ENCODE measurements around the gene SYTL5.
"Not testable (repeated sequence)": the region's sequence is repeated elsewhere in the genome, so short reads cannot be mapped to it uniquely, and the experiment has no call there.

The SYTL5 gene

GRCh38 chrX:37975421-37975820, 30.9 kb upstream of the SYTL5 start:
- H3K36me3 Mint-ChIP-seq (ENCODE audit: low read depth), result no peaks in the 10 kb centered on the region
- TF ChIP-seq CTCF (IDR thresholded peaks at IDR 0.05), result no peak
- no peak overlapping the region for H3K4me3 Mint-ChIP-seq
- peaks cover 19% of the 10 kb centered on the region for H3K4me1 Mint-ChIP-seq
- no peak for DNase-seq
- no peak overlapping the region for H3K27ac Mint-ChIP-seq
- H3K27me3 Mint-ChIP-seq (ENCODE audit: low read depth, poor library complexity), result no peaks in the 10 kb centered on the region
- H3K9me3 Mint-ChIP-seq, result peaks cover 31% of the 10 kb centered on the region

- H3K27me3 Mint-ChIP-seq (ENCODE audit: low read depth, poor library complexity), result no peaks in the 10 kb centered on the region
- TF ChIP-seq CTCF (IDR thresholded peaks at IDR 0.05), result no peak
- no peak overlapping the region for H3K4me3 Mint-ChIP-seq
- no peak for DNase-seq
- H3K4me1 Mint-ChIP-seq, result peaks cover 19% of the 10 kb centered on the region
- no peak overlapping the region for H3K27ac Mint-ChIP-seq
- H3K9me3 Mint-ChIP-seq, result peaks cover 35% of the 10 kb centered on the region
- H3K36me3 Mint-ChIP-seq (ENCODE audit: low read depth), result no peaks in the 10 kb centered on the region
These were observed 30.2 kb upstream of the SYTL5 start for GRCh38 chrX:37976153-37976552.

- H3K27me3 Mint-ChIP-seq (ENCODE audit: low read depth, poor library complexity), result no peaks in the 10 kb centered on the region
- DNase-seq, result no peak
- H3K36me3 Mint-ChIP-seq (ENCODE audit: low read depth), result peaks cover 19% of the 10 kb centered on the region
- no peak overlapping the region for H3K4me3 Mint-ChIP-seq
- H3K27ac Mint-ChIP-seq, result no peak overlapping the region
- TF ChIP-seq CTCF (IDR thresholded peaks at IDR 0.05), result no peak
- H3K4me1 Mint-ChIP-seq, result peaks cover 7% of the 10 kb centered on the region
- peaks cover 59% of the 10 kb centered on the region for H3K9me3 Mint-ChIP-seq
These were observed 21.5 kb upstream of the SYTL5 start for GRCh38 chrX:37984880-37985279.

- Mint-ChIP-seq H3K36me3 (ENCODE audit: low read depth) (peaks cover 18% of the 10 kb centered on the region), H3K27me3 (ENCODE audit: low read depth, poor library complexity) (peaks cover 4% of the 10 kb centered on the region), H3K4me3 (no peak overlapping the region), H3K27ac (no peak overlapping the region), H3K4me1 (peaks cover 12% of the 10 kb centered on the region), H3K9me3 (peaks cover 54% of the 10 kb centered on the region)
- no peak for TF ChIP-seq CTCF (IDR thresholded peaks at IDR 0.05)
- DNase-seq, result no peak
These were observed 19.5 kb upstream of the SYTL5 start for GRCh38 chrX:37986893-37987292.

GRCh38 chrX:37989304-37989703, 17.0 kb upstream of the SYTL5 start:
- Mint-ChIP-seq H3K9me3 (peaks cover 43% of the 10 kb centered on the region), H3K27ac (no peak overlapping the region), H3K4me3 (no peak overlapping the region), H3K27me3 (ENCODE audit: low read depth, poor library complexity) (peaks cover 4% of the 10 kb centered on the region), H3K36me3 (ENCODE audit: low read depth) (peaks cover 6% of the 10 kb centered on the region), H3K4me1 (peaks cover 25% of the 10 kb centered on the region)
- no peak for TF ChIP-seq CTCF (IDR thresholded peaks at IDR 0.05)
- DNase-seq, result no peak

- H3K4me3 Mint-ChIP-seq; H3K36me3 Mint-ChIP-seq (ENCODE audit: low read depth); DNase-seq; H3K27ac Mint-ChIP-seq; H3K27me3 Mint-ChIP-seq (ENCODE audit: low read depth, poor library complexity): not testable (repeated sequence)
- peaks cover 25% of the 10 kb centered on the region for H3K4me1 Mint-ChIP-seq
- H3K9me3 Mint-ChIP-seq, result peaks cover 42% of the 10 kb centered on the region
These were observed 15.1 kb upstream of the SYTL5 start for GRCh38 chrX:37991303-37991702.
